Vagina (tissue), 2 donors: ENCODE results near the gene CDH13.

Experiments used
- POLR2AphosphoS5 ChIP-seq, 2 donors: sonication (generic); formaldehyde crosslinking; IDR thresholded peaks; one replicate each; pipeline ENCODE4 v1.9.0; 2017; ENCODE audit warnings: antibody characterized with exemption in 2 of 2, mild to moderate bottlenecking in 2 of 2, low read depth in 1 of 2; ENCODE audit not compliant: insufficient read depth in 1 of 2
- TF ChIP-seq, protein P1 (sequence below), 3 experiments: fragments of 450-650 bp in 2 of 3; fragments of 200-600 bp in 1 of 3; sonication (generic) in 1 of 3; IDR thresholded peaks; one replicate each; pipeline ENCODE4 v1.5.1; 2017 to 2019; ENCODE audit warnings: antibody characterized with exemption in 3 of 3, mild to moderate bottlenecking in 2 of 3, moderate library complexity in 2 of 3

DNA sequence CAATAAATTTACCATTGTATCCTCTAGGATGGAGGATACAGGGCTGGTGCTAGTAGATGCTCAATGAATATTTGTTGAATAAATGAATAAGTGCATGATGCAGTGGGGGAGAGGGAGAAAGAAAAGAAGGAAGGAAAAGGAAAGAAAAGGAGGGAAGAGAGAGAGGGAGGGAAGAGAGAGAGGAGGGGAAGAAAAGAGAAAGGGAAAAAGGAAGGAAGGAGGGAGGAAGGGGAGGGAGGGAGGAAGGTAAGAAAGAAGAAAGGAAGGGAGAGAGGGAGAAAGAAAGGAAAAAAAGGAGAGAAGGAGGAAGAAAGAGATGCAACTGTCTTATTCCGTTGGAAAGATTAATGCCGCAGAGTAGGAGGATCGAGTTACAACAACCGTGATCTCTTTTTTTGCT, 1211.4 kb downstream of the CDH13 start:
- TF ChIP-seq, protein P1, sequence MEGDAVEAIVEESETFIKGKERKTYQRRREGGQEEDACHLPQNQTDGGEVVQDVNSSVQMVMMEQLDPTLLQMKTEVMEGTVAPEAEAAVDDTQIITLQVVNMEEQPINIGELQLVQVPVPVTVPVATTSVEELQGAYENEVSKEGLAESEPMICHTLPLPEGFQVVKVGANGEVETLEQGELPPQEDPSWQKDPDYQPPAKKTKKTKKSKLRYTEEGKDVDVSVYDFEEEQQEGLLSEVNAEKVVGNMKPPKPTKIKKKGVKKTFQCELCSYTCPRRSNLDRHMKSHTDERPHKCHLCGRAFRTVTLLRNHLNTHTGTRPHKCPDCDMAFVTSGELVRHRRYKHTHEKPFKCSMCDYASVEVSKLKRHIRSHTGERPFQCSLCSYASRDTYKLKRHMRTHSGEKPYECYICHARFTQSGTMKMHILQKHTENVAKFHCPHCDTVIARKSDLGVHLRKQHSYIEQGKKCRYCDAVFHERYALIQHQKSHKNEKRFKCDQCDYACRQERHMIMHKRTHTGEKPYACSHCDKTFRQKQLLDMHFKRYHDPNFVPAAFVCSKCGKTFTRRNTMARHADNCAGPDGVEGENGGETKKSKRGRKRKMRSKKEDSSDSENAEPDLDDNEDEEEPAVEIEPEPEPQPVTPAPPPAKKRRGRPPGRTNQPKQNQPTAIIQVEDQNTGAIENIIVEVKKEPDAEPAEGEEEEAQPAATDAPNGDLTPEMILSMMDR (IDR thresholded peaks at IDR 0.05), result no peak
- no peak for TF ChIP-seq POLR2AphosphoS5 (IDR thresholded peaks at IDR 0.05; ENCODE audit: insufficient read depth in 1 of 2, low read depth in 1 of 2)
